Measurements from ENCODE around the gene SUN2. TPM values are rescaled to one million over a fixed set of nuclear protein-coding genes. Genes with fewer than 3 reads are reported as not detected.

Gene SUN2
- total and polyA plus RNA-seq, 9 of the 15 experiments (the other 6 are each of a cell fraction or from before 2014, with no cell fraction given), result 0.11 to 42.6 (median 16.7) TPM

DNA sequence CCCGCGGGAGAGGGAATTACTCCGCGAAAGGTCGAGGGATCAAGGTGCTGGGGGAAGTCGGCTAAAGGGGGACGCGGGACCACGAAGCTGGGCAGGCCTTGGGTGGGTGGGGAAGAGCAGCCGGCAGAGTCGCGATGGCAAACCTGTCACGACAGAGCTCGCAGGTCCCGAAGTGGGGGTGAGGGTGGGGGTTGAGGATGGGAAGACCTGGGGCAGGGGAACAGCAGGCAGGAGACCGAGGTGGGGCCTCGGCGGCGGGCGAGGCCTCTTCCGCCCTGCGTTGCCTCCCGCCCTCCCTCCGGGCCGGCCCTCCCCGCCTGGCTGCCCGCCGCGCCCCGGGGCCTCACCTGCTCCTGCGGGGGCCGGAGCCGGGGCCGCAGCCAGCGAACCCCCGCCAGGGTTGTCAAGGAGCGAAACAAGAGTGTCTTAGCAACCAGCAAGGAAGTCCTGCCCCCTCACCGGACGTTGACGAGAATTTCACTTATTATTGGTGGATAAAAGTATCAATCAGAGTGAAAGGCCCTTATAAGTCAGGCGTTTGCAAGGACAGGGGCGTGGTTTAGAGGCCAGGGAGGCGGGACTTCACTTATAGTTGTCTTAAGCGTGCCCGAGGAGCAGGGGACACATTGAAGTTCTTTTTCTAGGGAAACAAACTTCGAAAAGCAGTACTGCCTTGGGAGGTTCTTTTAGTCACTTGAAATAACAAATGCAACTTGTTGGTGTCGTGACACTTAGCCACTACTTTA, 38.1 kb upstream of the SUN2 start, which contains the start of gene DNAL4 (continued):
- TF ChIP-seq NR2C2 (CRISPR knock-in tag; IDR thresholded peaks at IDR 0.05) (no peak), NR2C2 (tag; IDR thresholded peaks at IDR 0.05) (peak; percentile 44; the same call in 1 of the 2 replicates), ZFP1 (CRISPR knock-in tag; IDR thresholded peaks at IDR 0.05) (no peak), PHF8 (IDR thresholded peaks at IDR 0.05; ENCODE audit: borderline replicate concordance, low read length) (peak; percentile 55; the same call in 1 of the 2 replicates), U2AF1 (optimal IDR thresholded peaks at IDR 0.05; ENCODE audit: low read depth, low read length) (no peak), MYNN (IDR thresholded peaks at IDR 0.05) (0 out of 2 replicates have a peak, but pooled peaks have one; percentile 17), MYNN (CRISPR knock-in tag; IDR thresholded peaks at IDR 0.05) (no peak), TCFL5 (CRISPR knock-in tag; conservative IDR thresholded peaks at IDR 0.05) (no peak), CXXC5 (CRISPR knock-in tag; IDR thresholded peaks at IDR 0.05) (0 out of 2 replicates have a peak, but pooled peaks have one; percentile 36), ZBTB7A (IDR thresholded peaks at IDR 0.05; ENCODE audit: borderline replicate concordance, control insufficient read depth, low read depth, low read length) (peak; percentile 68; the same call in 1 of the 2 replicates), POLR2A (conservative IDR thresholded peaks at IDR 0.05) (0 out of 2 replicates have a peak, but pooled peaks have one; percentile 16)
- TF ChIP-seq, protein P1, sequence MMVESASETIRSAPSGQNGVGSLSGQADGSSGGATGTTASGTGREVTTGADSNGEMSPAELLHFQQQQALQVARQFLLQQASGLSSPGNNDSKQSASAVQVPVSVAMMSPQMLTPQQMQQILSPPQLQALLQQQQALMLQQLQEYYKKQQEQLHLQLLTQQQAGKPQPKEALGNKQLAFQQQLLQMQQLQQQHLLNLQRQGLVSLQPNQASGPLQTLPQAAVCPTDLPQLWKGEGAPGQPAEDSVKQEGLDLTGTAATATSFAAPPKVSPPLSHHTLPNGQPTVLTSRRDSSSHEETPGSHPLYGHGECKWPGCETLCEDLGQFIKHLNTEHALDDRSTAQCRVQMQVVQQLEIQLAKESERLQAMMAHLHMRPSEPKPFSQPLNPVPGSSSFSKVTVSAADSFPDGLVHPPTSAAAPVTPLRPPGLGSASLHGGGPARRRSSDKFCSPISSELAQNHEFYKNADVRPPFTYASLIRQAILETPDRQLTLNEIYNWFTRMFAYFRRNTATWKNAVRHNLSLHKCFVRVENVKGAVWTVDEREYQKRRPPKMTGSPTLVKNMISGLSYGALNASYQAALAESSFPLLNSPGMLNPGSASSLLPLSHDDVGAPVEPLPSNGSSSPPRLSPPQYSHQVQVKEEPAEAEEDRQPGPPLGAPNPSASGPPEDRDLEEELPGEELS (CRISPR knock-in tag; IDR thresholded peaks at IDR 0.05; ENCODE audit: borderline replicate concordance), result no peak
- TF ChIP-seq, protein P2, sequence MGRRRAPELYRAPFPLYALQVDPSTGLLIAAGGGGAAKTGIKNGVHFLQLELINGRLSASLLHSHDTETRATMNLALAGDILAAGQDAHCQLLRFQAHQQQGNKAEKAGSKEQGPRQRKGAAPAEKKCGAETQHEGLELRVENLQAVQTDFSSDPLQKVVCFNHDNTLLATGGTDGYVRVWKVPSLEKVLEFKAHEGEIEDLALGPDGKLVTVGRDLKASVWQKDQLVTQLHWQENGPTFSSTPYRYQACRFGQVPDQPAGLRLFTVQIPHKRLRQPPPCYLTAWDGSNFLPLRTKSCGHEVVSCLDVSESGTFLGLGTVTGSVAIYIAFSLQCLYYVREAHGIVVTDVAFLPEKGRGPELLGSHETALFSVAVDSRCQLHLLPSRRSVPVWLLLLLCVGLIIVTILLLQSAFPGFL (CRISPR knock-in tag; IDR thresholded peaks at IDR 0.05), result no peak
- TF ChIP-seq, protein P3, sequence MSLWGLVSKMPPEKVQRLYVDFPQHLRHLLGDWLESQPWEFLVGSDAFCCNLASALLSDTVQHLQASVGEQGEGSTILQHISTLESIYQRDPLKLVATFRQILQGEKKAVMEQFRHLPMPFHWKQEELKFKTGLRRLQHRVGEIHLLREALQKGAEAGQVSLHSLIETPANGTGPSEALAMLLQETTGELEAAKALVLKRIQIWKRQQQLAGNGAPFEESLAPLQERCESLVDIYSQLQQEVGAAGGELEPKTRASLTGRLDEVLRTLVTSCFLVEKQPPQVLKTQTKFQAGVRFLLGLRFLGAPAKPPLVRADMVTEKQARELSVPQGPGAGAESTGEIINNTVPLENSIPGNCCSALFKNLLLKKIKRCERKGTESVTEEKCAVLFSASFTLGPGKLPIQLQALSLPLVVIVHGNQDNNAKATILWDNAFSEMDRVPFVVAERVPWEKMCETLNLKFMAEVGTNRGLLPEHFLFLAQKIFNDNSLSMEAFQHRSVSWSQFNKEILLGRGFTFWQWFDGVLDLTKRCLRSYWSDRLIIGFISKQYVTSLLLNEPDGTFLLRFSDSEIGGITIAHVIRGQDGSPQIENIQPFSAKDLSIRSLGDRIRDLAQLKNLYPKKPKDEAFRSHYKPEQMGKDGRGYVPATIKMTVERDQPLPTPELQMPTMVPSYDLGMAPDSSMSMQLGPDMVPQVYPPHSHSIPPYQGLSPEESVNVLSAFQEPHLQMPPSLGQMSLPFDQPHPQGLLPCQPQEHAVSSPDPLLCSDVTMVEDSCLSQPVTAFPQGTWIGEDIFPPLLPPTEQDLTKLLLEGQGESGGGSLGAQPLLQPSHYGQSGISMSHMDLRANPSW (CRISPR knock-in tag; IDR thresholded peaks at IDR 0.05), result no peak
